GM18505 (cell line): Measurements from ENCODE around the gene PARD6G.

Source experiments
- ATAC-seq: cut with Tn5 transposase; IDR thresholded peaks from one replicate; pipeline ENCODE4 v1.9.1; 2021; ENCODE audit not compliant: unreplicated experiment
- POLR2A ChIP-seq: IDR thresholded peaks from 4 replicates; pipeline ENCODE4 v1.6.1; 2011; ENCODE audit warnings: borderline replicate concordance; ENCODE audit not compliant: insufficient read depth, insufficient read length; ENCODE audit errors: extremely low read depth

Gene PARD6G

DNA sequence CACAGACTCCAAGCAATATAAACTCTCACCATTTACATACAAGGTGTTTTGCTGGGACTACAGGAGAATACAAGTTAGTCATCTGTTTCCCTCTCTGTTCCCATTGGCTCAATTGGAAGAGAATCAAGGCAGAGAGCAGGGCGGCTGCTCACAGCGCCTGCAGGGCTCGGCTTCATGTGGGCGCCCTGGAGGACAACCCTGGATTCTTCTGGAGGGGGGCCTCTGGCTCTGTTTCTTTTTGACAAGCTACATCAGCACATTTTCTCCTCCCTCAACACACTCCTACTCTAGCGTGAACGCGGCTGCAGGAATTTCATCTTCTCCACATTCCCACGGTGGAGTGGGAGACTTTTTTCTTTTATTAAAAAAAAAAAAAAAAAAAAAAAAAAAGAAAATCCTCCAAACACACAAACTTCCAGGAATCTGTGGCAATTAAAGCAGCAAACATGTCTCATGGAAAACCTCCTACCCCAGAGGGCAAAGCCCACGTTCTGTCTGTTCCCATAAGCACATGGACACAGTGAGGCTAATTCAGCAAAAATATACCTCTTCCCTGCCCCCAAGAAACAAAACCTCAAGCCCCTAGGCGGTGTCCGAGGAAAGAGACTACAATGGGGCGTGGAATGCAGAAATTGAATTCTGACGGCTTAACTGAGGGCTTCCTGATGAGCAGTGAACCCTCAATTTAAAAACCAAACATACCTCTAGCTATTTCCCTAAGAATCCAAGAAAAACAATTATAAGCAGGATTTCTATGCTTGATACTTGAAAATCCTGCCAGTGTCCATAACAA lies 50.6 kb downstream of the PARD6G start:
- ATAC-seq = no peak

DNA sequence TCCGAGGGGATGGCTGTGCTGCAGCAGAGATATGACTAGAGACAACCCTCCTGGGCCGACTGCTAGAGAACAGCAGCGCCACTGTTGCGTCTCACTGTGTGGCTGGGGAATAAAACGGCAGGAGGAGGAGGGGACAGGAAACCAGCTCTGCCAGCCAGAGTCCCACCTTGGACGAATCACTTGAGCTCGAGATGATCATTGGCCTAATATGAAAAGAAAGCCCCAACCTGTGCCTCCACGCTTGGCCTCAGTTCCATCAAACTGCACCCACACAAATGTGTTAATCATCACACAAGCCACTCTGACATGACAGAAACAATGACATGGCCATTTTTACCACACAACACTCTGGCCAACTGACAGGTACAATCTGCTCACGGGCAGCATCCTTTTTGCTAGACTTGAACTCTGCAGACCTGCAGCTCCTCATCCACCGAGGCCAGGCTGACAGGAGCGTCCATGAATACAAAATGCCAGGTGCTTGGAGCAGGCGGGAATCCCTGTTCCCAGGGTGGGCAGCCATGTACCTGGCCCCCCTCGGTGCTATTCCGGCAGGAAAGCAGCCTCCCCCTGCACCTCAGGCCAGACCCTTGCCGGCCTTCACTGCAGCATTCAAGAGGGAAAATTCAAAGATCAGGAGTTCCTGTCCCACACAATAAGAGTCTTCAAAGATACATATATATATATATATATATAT lies 52.3 kb downstream of the PARD6G start:
- ATAC-seq = no peak
- TF ChIP-seq POLR2A = no peak

More for the DNA sequence above, 50.6 kb downstream of the PARD6G start:
- no peak for TF ChIP-seq POLR2A

GRCh38 chr18:80193701-80194100 lies 53.6 kb downstream of the PARD6G start:
- TF ChIP-seq POLR2A = no peak
- ATAC-seq = no peak

- no peak for ATAC-seq
- TF ChIP-seq POLR2A = no peak
These were observed 54.5 kb downstream of the PARD6G start for GRCh38 chr18:80192653-80193385.

DNA sequence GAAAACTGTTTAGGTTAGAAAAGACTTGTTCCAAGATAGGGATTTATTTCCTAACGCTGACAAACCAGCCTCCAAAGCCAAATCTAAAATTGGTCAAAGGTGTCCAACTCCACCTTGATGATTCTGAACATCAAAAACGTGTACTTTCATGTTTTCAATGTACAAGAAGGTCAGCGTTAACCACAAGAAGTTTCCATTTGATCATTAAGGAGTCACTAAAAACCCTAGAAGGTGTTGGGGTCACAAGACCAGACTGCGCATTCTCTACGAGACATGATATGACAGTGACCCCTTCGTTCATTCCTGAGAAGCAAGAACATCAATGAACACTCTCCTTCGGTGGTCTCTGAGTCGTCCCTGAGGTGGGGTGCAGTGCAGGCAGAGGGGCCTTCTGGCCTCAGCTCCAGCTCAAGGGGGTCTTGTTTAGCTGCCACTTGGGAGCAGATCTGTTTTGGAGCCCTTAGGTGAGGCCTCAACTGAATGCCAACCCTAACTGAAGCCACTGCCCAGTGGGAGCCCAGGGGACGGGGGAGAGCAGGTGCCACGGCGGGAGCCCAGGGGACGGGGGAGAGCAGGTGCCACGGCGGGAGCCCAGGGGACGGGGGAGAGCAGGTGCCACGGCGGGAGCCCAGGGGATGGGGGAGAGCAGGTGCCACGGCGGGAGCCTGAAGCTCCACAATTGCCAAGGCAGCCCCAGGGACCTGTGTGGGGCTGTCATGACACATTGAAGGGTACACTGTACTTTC lies 55.2 kb downstream of the PARD6G start:
- no peak for ATAC-seq

GRCh38 chr18:80191264-80191663 lies 56.0 kb downstream of the PARD6G start:
- no peak for ATAC-seq

More for the DNA sequence above, 55.2 kb downstream of the PARD6G start:
- no peak for TF ChIP-seq POLR2A

DNA sequence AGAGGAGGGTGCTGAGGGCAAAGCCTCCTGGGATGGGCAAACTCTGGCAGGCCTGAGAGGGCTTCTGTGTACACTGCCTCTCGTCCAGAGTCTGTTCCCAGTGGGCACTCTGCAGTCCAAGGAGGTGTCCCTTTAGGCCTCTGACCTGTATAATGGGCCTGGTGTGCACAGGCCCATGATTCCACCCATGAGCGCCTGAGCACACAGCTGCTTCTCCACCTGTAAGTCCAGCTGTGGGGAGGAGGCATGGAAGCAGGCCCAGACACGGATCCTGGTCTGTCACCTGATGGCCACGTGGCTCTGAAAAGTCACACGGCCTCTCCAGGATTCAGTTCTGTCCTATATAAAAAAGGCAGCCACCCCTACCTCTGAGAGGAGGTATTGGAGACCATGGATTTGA lies 57.0 kb downstream of the PARD6G start:
- ATAC-seq = no peak
- TF ChIP-seq POLR2A = no peak

More at GRCh38 chr18:80191264-80191663, 56.0 kb downstream of the PARD6G start:
- no peak for TF ChIP-seq POLR2A

GRCh38 chr18:80189531-80189865 lies 57.8 kb downstream of the PARD6G start:
- TF ChIP-seq POLR2A = no peak
- ATAC-seq = no peak

DNA sequence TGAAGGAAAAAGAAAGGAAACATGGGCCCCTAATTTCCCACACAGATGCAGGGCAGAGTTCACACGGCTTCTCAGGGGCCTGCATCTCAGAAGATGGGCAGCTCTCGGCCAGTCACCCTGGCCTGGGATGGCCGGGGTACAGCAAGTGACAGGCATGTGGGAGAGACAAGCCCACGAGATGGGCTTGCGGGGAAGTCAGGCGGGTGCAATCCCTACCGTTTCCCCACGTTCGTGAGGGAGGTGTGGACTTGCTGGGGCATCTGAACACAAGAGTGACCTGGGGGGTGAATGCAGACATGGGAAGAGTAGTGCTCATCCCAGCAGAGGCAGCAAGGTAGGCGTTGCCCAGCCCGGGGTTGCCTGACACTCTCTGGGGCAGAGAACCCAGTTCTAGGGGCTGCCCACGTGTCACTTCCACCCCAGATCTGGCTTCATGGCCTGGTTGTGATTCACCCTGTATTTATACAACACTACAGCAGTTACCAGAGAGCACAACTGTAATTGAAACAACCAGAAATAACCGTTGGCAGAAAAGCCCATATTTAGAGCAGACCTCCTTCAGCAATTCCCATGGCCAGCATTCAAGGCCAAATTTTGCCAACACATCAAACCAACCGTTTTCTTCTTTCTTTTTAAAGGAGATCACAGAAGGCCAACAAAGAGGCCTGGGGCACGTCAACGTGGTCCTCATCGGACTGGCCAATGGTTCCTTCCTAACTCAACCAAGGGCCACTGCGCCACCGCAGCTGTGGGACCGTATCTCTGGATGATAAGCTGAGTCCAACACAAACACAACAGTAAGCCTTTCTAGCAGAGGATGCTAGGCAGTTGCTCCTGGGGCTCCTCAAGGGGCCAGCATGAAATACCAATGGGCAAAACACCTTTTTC lies 58.4 kb downstream of the PARD6G start:
- no peak for ATAC-seq
- no peak for TF ChIP-seq POLR2A

- no peak for TF ChIP-seq POLR2A
- no peak for ATAC-seq
These were observed 59.2 kb downstream of the PARD6G start for GRCh38 chr18:80187956-80188642.

DNA sequence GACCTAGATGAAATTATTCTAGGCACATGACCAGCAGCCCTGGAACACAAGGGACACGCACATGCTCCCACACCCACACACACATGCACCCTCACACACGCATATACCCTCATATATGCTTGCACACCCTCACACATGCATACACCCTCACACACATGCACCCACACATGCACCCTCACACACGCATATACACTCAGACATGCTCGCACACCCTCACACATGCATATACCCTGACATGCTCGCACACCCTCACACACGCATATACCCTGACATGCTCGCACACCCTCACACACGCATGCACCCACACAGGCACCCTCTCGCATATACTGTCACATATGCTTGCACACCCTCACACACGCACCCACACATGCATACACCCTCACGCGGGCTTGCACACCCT lies 61.8 kb downstream of the PARD6G start:
- no peak for ATAC-seq
- TF ChIP-seq POLR2A = no peak
